Hepatocyte (in vitro differentiated cells): ENCODE measurements around the gene DIPK1A. TPM values are rescaled to one million over a fixed set of nuclear protein-coding genes. Genes with fewer than 3 reads are reported as not detected.

Source experiments
- DNase-seq: peaks from one replicate; pipeline ENCODE4 v3.0.0-alpha.2; 2016; ENCODE audit warnings: low spot score
- H2AFZ ChIP-seq: fragments of 200-600 bp; sonication (generic); 2 replicates; pipeline ENCODE4 v1.6.0; 2016; ENCODE audit warnings: antibody characterized with exemption, mild to moderate bottlenecking
- H3K27ac ChIP-seq: fragments of 200-600 bp; sonication (generic); 2 replicates; pipeline ENCODE4 v1.5.1; 2016; ENCODE audit warnings: mild to moderate bottlenecking
- H3K27me3 ChIP-seq: fragments of 200-600 bp; sonication (generic); 2 replicates; pipeline ENCODE4 v1.6.1; 2016
- H3K36me3 ChIP-seq: fragments of 200-600 bp; sonication (generic); replicated peaks from 2 replicates; pipeline ENCODE4 v1.5.1; 2016; ENCODE audit warnings: low read depth; ENCODE audit not compliant: insufficient read depth
- H3K4me1 ChIP-seq: fragments of 200-600 bp; sonication (generic); 2 replicates; pipeline ENCODE4 v1.5.1; 2016; ENCODE audit warnings: mild to moderate bottlenecking, moderate library complexity; ENCODE audit not compliant: insufficient read depth
- H3K4me2 ChIP-seq: fragments of 200-600 bp; sonication (generic); 2 replicates; pipeline ENCODE4 v1.6.0; 2016
- H3K4me3 ChIP-seq: fragments of 200-600 bp; sonication (generic); 2 replicates; pipeline ENCODE4 v1.5.1; 2016; ENCODE audit warnings: mild to moderate bottlenecking
- H3K79me2 ChIP-seq: fragments of 200-600 bp; sonication (generic); 2 replicates; pipeline ENCODE4 v1.6.0; 2017; ENCODE audit warnings: mild to moderate bottlenecking
- H3K9me2 ChIP-seq: fragments of 200-600 bp; sonication (generic); replicated peaks from 2 replicates; pipeline ENCODE4 v1.6.0; 2017; ENCODE audit warnings: mild to moderate bottlenecking; ENCODE audit not compliant: insufficient read depth
- H3K9me3 ChIP-seq: fragments of 200-600 bp; sonication (generic); 2 replicates; pipeline ENCODE4 v1.5.1; 2016; ENCODE audit warnings: low read depth, mild to moderate bottlenecking
- H4K20me1 ChIP-seq: fragments of 200-600 bp; sonication (generic); 2 replicates; pipeline ENCODE4 v1.6.0; 2016; ENCODE audit warnings: mild to moderate bottlenecking; ENCODE audit not compliant: insufficient read depth, poor library complexity, severe bottlenecking
- EZH2 ChIP-seq: fragments of 200-600 bp; sonication (generic); IDR thresholded peaks from 2 replicates; pipeline ENCODE4 v1.6.1; 2016; ENCODE audit warnings: antibody characterized with exemption, mild to moderate bottlenecking, borderline replicate concordance
- EZH2phosphoT487 ChIP-seq: fragments of 200-600 bp; sonication (generic); IDR thresholded peaks from one replicate; pipeline ENCODE4 v1.6.1; 2018; ENCODE audit warnings: antibody characterized with exemption, mild to moderate bottlenecking, low read depth, moderate library complexity; ENCODE audit not compliant: unreplicated experiment, severe bottlenecking
- WGBS: methylation state at CpG from one replicate; pipeline ENCODE4 v1.1.6; 2016; ENCODE audit warnings: low lambda C conversion rate; ENCODE audit errors: missing lambda C conversion rate; 5-methylcytosine and 5-hydroxymethylcytosine counted together
- polyA plus RNA-seq: library from polyadenylated mRNA; unstranded; fragments of >200 nt; fragmentation: Nextera tagmentation; extraction: Ambion mirVana; gene quantifications from 2 replicates; pipeline ENCODE4 v1.2.1, GENCODE V29; 2016
- total RNA-seq: library from RNA; depleted of rRNA; stranded (reverse); fragments of >200 nt; gene quantifications from 2 replicates; pipeline ENCODE4 v1.2.3, GENCODE V29; 2014
- TF ChIP-seq, protein P1 (sequence below): fragments of 200-600 bp; sonication (generic); IDR thresholded peaks from 2 replicates; pipeline ENCODE4 v1.5.1; 2016; ENCODE audit warnings: antibody characterized with exemption, mild to moderate bottlenecking; ENCODE audit not compliant: poor library complexity

The DIPK1A gene
- total and polyA plus RNA-seq, 2 experiments from 2014 or later = 18.0 to 19.7 TPM

DNA sequence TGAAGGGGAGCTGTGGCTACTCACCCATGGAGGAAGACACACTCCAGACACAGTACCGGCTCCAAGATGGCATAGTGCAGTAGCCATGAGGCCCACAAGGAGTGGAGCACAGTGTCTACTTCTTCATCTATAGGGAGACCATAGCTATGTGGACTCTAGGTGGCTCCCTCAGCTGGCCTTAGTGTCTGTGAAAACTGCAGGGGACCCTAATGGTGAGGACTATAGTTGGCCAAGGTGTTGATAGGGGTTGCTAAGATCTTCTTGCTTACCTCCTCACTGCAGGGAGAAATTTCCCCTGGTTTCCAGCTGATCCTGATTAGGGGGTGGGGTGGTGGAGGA is 58.9 kb downstream of the DIPK1A start:
- H3K9me3 ChIP-seq = no peaks in the 10 kb centered on the region
- no peak overlapping the region for H3K4me2 ChIP-seq

DNA sequence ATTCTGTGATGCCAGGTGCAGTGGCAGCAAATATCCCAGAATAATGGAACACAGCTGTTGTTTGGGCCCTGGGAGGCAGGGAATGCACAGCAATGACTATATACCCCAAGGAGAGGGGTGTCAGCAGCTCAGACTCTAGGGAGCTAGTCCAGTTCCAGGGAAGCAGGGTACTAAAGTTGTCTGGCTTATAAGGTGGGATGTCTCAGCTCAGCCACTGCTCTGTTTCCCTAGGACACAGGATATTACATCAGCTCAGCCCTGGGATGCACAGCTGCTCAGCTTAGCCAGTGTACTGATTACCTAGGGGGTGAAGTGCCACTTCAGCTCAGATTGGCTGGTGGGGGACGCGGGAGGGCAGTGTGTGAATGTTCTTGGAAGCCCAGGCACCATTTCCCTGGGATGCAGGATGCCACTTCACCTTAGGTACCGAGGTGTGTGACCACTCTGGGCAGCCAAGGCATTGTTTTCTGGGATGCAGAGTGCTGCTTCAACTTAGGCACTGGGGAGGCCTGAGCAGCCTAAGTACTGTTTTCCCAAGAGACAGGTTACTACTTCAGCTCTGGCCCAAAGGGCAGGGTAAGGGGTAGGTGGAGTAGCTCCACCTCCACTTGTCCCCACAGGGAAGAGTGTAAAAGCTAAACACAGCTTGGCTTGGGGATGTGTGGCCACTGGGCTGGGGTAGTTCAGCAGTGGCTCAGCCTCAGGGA is 59.4 kb downstream of the DIPK1A start:
- H3K27ac ChIP-seq = no peak overlapping the region
- TF ChIP-seq EZH2 = no peak
- DNase-seq = no peak
- no peaks in the 10 kb centered on the region for H3K9me3 ChIP-seq
- peaks cover 2% of the 10 kb centered on the region for H3K79me2 ChIP-seq
- H2AFZ ChIP-seq = no peak overlapping the region
- no peaks in the 10 kb centered on the region for H3K36me3 ChIP-seq
- H3K27me3 ChIP-seq = no peaks in the 10 kb centered on the region
- H3K4me1 ChIP-seq = no peaks in the 10 kb centered on the region
- no peaks in the 10 kb centered on the region for H3K9me2 ChIP-seq
- 82% methylated on average over 3 of the region's 3 CpGs for WGBS
- H3K4me3 ChIP-seq = no peak overlapping the region
- no peaks in the 10 kb centered on the region for H4K20me1 ChIP-seq
- H3K4me2 ChIP-seq = no peak overlapping the region

More for the DNA sequence above, 58.9 kb downstream of the DIPK1A start:
- Histone ChIP-seq H3K4me3 (no peak overlapping the region), H2AFZ (no peak overlapping the region), H3K27me3 (no peaks in the 10 kb centered on the region), H3K79me2 (peaks cover 2% of the 10 kb centered on the region), H3K9me2 (no peaks in the 10 kb centered on the region), H3K36me3 (no peaks in the 10 kb centered on the region), H3K27ac (no peak overlapping the region), H4K20me1 (no peaks in the 10 kb centered on the region), H3K4me1 (no peaks in the 10 kb centered on the region)
- no peak for DNase-seq
- 94% methylated on average over 1 of the region's 1 CpG for WGBS
- TF ChIP-seq EZH2 = no peak
- TF ChIP-seq, protein P1, sequence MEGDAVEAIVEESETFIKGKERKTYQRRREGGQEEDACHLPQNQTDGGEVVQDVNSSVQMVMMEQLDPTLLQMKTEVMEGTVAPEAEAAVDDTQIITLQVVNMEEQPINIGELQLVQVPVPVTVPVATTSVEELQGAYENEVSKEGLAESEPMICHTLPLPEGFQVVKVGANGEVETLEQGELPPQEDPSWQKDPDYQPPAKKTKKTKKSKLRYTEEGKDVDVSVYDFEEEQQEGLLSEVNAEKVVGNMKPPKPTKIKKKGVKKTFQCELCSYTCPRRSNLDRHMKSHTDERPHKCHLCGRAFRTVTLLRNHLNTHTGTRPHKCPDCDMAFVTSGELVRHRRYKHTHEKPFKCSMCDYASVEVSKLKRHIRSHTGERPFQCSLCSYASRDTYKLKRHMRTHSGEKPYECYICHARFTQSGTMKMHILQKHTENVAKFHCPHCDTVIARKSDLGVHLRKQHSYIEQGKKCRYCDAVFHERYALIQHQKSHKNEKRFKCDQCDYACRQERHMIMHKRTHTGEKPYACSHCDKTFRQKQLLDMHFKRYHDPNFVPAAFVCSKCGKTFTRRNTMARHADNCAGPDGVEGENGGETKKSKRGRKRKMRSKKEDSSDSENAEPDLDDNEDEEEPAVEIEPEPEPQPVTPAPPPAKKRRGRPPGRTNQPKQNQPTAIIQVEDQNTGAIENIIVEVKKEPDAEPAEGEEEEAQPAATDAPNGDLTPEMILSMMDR = no peak
- TF ChIP-seq EZH2phosphoT487 = no peak

DNA sequence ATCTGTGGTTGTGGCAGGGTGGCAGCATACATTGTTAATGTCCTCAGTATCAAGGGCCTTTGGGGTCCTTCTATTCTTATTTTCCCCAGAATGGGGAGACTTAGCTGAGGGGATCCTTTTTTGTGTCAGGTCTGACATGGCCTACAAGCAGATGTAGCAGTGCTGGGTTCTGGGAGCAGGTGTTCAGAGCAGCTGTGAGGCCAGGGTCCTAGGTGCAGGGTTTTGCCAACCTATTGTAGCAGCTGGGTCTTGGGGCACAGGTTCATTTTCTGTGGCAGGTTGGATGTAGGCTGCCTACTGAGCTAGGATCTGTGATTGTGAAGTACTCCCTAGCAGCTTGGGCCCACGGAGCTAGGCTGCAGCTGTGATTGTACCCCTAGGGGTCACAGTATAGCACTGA is 60.1 kb downstream of the DIPK1A start:
- Histone ChIP-seq H3K27ac (no peak overlapping the region), H3K4me1 (no peaks in the 10 kb centered on the region), H3K36me3 (no peaks in the 10 kb centered on the region), H3K9me3 (no peaks in the 10 kb centered on the region), H3K79me2 (peaks cover 2% of the 10 kb centered on the region), H3K27me3 (no peaks in the 10 kb centered on the region), H3K4me2 (no peak overlapping the region), H2AFZ (no peak overlapping the region), H4K20me1 (no peaks in the 10 kb centered on the region), H3K9me2 (no peaks in the 10 kb centered on the region), H3K4me3 (no peak overlapping the region)
- TF ChIP-seq EZH2phosphoT487 (no peak), EZH2 (no peak)
- TF ChIP-seq, protein P1 = no peak
- no peak for DNase-seq
- 93% methylated on average over 1 of the region's 1 CpG for WGBS

DNA sequence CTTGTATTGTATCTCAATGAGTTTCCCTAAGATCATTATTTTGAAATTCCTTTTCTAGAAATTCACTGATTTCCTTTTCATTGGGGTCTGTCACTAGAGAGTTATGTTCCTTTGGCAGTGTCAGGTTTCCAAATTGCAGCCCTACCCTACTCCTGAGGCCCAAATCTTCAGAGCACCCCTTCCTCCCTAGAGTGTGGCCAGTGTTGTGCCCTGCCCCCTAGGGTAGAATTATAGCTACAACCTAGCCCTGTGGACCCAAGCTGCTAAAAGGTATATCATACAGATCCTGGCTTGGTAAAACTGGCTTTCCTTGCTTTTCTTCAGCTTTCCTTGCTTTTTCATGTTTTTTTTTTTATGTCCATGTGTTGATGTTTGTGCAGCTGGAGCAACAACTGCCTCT is 60.7 kb downstream of the DIPK1A start:
- TF ChIP-seq, protein P1 = no peak
- no peak for TF ChIP-seq EZH2
- no peak for TF ChIP-seq EZH2phosphoT487
- H2AFZ ChIP-seq = no peak overlapping the region
- no peaks in the 10 kb centered on the region for H3K9me3 ChIP-seq
- no peaks in the 10 kb centered on the region for H3K36me3 ChIP-seq
- no peak overlapping the region for H3K27ac ChIP-seq
- no peak for DNase-seq
- H3K4me3 ChIP-seq = no peak overlapping the region
- H3K27me3 ChIP-seq = no peaks in the 10 kb centered on the region
- H3K79me2 ChIP-seq = no peaks in the 10 kb centered on the region
- H3K9me2 ChIP-seq = no peaks in the 10 kb centered on the region
- no peaks in the 10 kb centered on the region for H3K4me1 ChIP-seq
- H4K20me1 ChIP-seq = no peaks in the 10 kb centered on the region
- H3K4me2 ChIP-seq = no peak overlapping the region
